Activated T-helper 1 cell treated with anti-CD3 and anti-CD28 coated beads, Interleukin-12 subunit alpha, Interleukin-12 subunit beta, Interleukin-2, Interleukin-4 antibody, amounts not matched to agents 30 ng/mL and 10 ng/mL and 1 ng/mL, durations not matched to agents 14 hours and 24 hours and 36 hours (primary cell): ENCODE results near the gene USP15. TPM values are rescaled to one million over a fixed set of nuclear protein-coding genes. Genes with fewer than 3 reads are reported as not detected.
A peak's percentile ranks its signal among the peaks of the same experiment; 100 is the strongest.
"Not testable (repeated sequence)": the region's sequence is repeated elsewhere in the genome, so short reads cannot be mapped to it uniquely, and the experiment has no call there.

Source experiments
- DNase-seq: peaks from one replicate; pipeline ENCODE4 v3.0.0; 2021; ENCODE audit warnings: low spot score
- H3K27ac Mint-ChIP-seq: one replicate; pipeline ENCODE4 v1.8.0; 2021; ENCODE audit warnings: mild to moderate bottlenecking, mixed read lengths
- H3K27me3 Mint-ChIP-seq: one replicate; pipeline ENCODE4 v1.8.0; 2022; ENCODE audit warnings: mild to moderate bottlenecking, moderate library complexity, mixed read lengths; ENCODE audit not compliant: insufficient read depth
- H3K36me3 Mint-ChIP-seq: one replicate; pipeline ENCODE4 v1.8.0; 2021; ENCODE audit warnings: low read depth, mixed read lengths
- H3K4me1 Mint-ChIP-seq: one replicate; pipeline ENCODE4 v1.8.0; 2021; ENCODE audit warnings: low read depth, mixed read lengths
- H3K4me3 Mint-ChIP-seq: one replicate; pipeline ENCODE4 v1.8.0; 2021; ENCODE audit warnings: mild to moderate bottlenecking, moderate library complexity, mixed read lengths
- H3K9me3 Mint-ChIP-seq: one replicate; pipeline ENCODE4 v1.8.0; 2021; ENCODE audit warnings: mixed read lengths
- intact Hi-C: fragments of 100-400 bp; cut with micrococcal nuclease; formaldehyde crosslinking; loops from one replicate; pipeline ENCODE4 v1.15.1; 2024
- total RNA-seq: library from RNA; stranded (reverse); gene quantifications from 2 replicates; pipeline ENCODE4 v1.2.3, GENCODE V29; 2022

The USP15 gene
- total RNA-seq, 1 donor from 2014 or later: 100 TPM

- peaks cover 14% of the 10 kb centered on the region for H3K4me1 Mint-ChIP-seq
- peaks cover 51% of the 10 kb centered on the region for H3K36me3 Mint-ChIP-seq
- H3K4me3 Mint-ChIP-seq: no peak overlapping the region
- H3K27me3 Mint-ChIP-seq: no peaks in the 10 kb centered on the region
- DNase-seq: no peak
- intact Hi-C loops: loop anchor here (2.0 to 5.0 kb wide), 2 partner anchors 15 to 43 kb away; no protein-coding TSS in a partner anchor
- H3K27ac Mint-ChIP-seq: peak overlapping the region; percentile 27
- H3K9me3 Mint-ChIP-seq: peaks cover 6% of the 10 kb centered on the region
Observed at GRCh38 chr12:62345667-62346066, 85.5 kb downstream of the USP15 start.

- no peak for DNase-seq
- intact Hi-C loops: loop anchor here (2.0 to 5.0 kb wide), 2 partner anchors 14 to 45 kb away; no protein-coding TSS in a partner anchor
- Mint-ChIP-seq H3K36me3 (peaks cover 44% of the 10 kb centered on the region), H3K4me1 (peaks cover 7% of the 10 kb centered on the region), H3K27me3 (no peaks in the 10 kb centered on the region), H3K9me3 (peaks cover 6% of the 10 kb centered on the region), H3K27ac (peak overlapping the region; percentile 9), H3K4me3 (no peak overlapping the region)
Observed at GRCh38 chr12:62346817-62347216, 86.6 kb downstream of the USP15 start.

GRCh38 chr12:62347922-62348650, 87.9 kb downstream of the USP15 start:
- Mint-ChIP-seq H3K36me3 (peaks cover 36% of the 10 kb centered on the region), H3K27me3 (no peaks in the 10 kb centered on the region), H3K4me3 (no peak overlapping the region), H3K9me3 (peaks cover 6% of the 10 kb centered on the region), H3K27ac (no peak overlapping the region), H3K4me1 (peaks cover 7% of the 10 kb centered on the region)
- intact Hi-C loops: loop anchor here (2.0 to 5.0 kb wide), 2 partner anchors 13 to 46 kb away; no protein-coding TSS in a partner anchor
- DNase-seq: no peak

GRCh38 chr12:62350554-62350953, 90.3 kb downstream of the USP15 start:
- Mint-ChIP-seq H3K9me3 (no peaks in the 10 kb centered on the region), H3K27me3 (no peaks in the 10 kb centered on the region), H3K36me3 (peaks cover 27% of the 10 kb centered on the region), H3K27ac (no peak overlapping the region), H3K4me1 (peaks cover 11% of the 10 kb centered on the region), H3K4me3 (no peak overlapping the region)
- DNase-seq: no peak
- intact Hi-C loops: no loop called here

GRCh38 chr12:62351326-62351725, 91.1 kb downstream of the USP15 start:
- intact Hi-C loops: no loop called here
- Mint-ChIP-seq H3K4me1 (peaks cover 11% of the 10 kb centered on the region), H3K36me3 (peaks cover 26% of the 10 kb centered on the region)

GRCh38 chr12:62361048-62361447, 100.8 kb downstream of the USP15 start:
- Mint-ChIP-seq H3K27ac (no peak overlapping the region), H3K27me3 (no peaks in the 10 kb centered on the region), H3K36me3 (peaks cover 38% of the 10 kb centered on the region), H3K9me3 (peaks cover 7% of the 10 kb centered on the region), H3K4me1 (peaks cover 20% of the 10 kb centered on the region), H3K4me3 (no peak overlapping the region)
- intact Hi-C loops: loop anchor here (2.0 kb wide), 1 partner anchor 14 kb away; no protein-coding TSS in a partner anchor
- DNase-seq: no peak

More at GRCh38 chr12:62351326-62351725, 91.1 kb downstream of the USP15 start:
- Mint-ChIP-seq H3K9me3 (no peaks in the 10 kb centered on the region), H3K27ac (no peak overlapping the region), H3K4me3 (no peak overlapping the region), H3K27me3 (no peaks in the 10 kb centered on the region)
- no peak for DNase-seq

GRCh38 chr12:62363506-62363905, 103.3 kb downstream of the USP15 start:
- H3K9me3 Mint-ChIP-seq: peaks cover 7% of the 10 kb centered on the region
- peaks cover 36% of the 10 kb centered on the region for H3K4me1 Mint-ChIP-seq
- H3K27ac Mint-ChIP-seq: peak overlapping the region; percentile 0
- intact Hi-C loops: no loop called here
- no peaks in the 10 kb centered on the region for H3K27me3 Mint-ChIP-seq
- no peak overlapping the region for H3K4me3 Mint-ChIP-seq
- H3K36me3 Mint-ChIP-seq: peaks cover 45% of the 10 kb centered on the region
- DNase-seq: no peak

GRCh38 chr12:62364697-62365096, 104.5 kb downstream of the USP15 start:
- H3K27ac Mint-ChIP-seq, intact Hi-C loops, DNase-seq, H3K9me3 Mint-ChIP-seq, H3K27me3 Mint-ChIP-seq, H3K4me3 Mint-ChIP-seq: not testable (repeated sequence)
- H3K36me3 Mint-ChIP-seq: peaks cover 45% of the 10 kb centered on the region
- H3K4me1 Mint-ChIP-seq: peaks cover 36% of the 10 kb centered on the region

- H3K4me3 Mint-ChIP-seq, H3K27me3 Mint-ChIP-seq, intact Hi-C loops, H3K9me3 Mint-ChIP-seq, H3K27ac Mint-ChIP-seq, DNase-seq: not testable (repeated sequence)
- Mint-ChIP-seq H3K4me1 (peaks cover 44% of the 10 kb centered on the region), H3K36me3 (peaks cover 53% of the 10 kb centered on the region)
Observed at GRCh38 chr12:62365846-62366245, 105.6 kb downstream of the USP15 start.

GRCh38 chr12:62368430-62369223, 108.4 kb downstream of the USP15 start:
- intact Hi-C loops, H3K9me3 Mint-ChIP-seq, DNase-seq, H3K27me3 Mint-ChIP-seq, H3K4me3 Mint-ChIP-seq, H3K27ac Mint-ChIP-seq: not testable (repeated sequence)
- Mint-ChIP-seq H3K4me1 (peaks cover 44% of the 10 kb centered on the region), H3K36me3 (peaks cover 44% of the 10 kb centered on the region)

GRCh38 chr12:62370189-62370588, 110.0 kb downstream of the USP15 start:
- no peak overlapping the region for H3K27ac Mint-ChIP-seq
- peaks cover 38% of the 10 kb centered on the region for H3K4me1 Mint-ChIP-seq
- intact Hi-C loops: no loop called here
- no peaks in the 10 kb centered on the region for H3K9me3 Mint-ChIP-seq
- no peak for DNase-seq
- H3K4me3 Mint-ChIP-seq: no peak overlapping the region
- H3K36me3 Mint-ChIP-seq: peaks cover 33% of the 10 kb centered on the region
- H3K27me3 Mint-ChIP-seq: no peaks in the 10 kb centered on the region

- intact Hi-C loops: no loop called here
- no peak for DNase-seq
- Mint-ChIP-seq H3K27me3 (no peaks in the 10 kb centered on the region), H3K4me3 (no peak overlapping the region), H3K27ac (no peak overlapping the region), H3K4me1 (peaks cover 29% of the 10 kb centered on the region), H3K36me3 (peaks cover 27% of the 10 kb centered on the region), H3K9me3 (no peaks in the 10 kb centered on the region)
Observed at GRCh38 chr12:62371661-62372060, 111.5 kb downstream of the USP15 start.

GRCh38 chr12:62372134-62372533, 111.9 kb downstream of the USP15 start:
- H3K27me3 Mint-ChIP-seq: no peaks in the 10 kb centered on the region
- no peak overlapping the region for H3K27ac Mint-ChIP-seq
- no peak overlapping the region for H3K4me3 Mint-ChIP-seq
- intact Hi-C loops: no loop called here
- H3K36me3 Mint-ChIP-seq: peaks cover 28% of the 10 kb centered on the region
- no peaks in the 10 kb centered on the region for H3K9me3 Mint-ChIP-seq
- DNase-seq: no peak
- peaks cover 29% of the 10 kb centered on the region for H3K4me1 Mint-ChIP-seq
